Loucy (cell line): Measurements from ENCODE around the gene MBLAC1.

Source experiments
- H2AFZ ChIP-seq: fragments of 200-600 bp; sonication (generic); 2 replicates; pipeline ENCODE4 v1.6.0; 2016; ENCODE audit warnings: antibody characterized with exemption, mild to moderate bottlenecking, low read length, moderate library complexity
- H3F3A ChIP-seq: fragments of 200-600 bp; 2 replicates; pipeline ENCODE4 v1.6.0; 2016; ENCODE audit warnings: antibody characterized with exemption, low read depth, mild to moderate bottlenecking
- H3K27me3 ChIP-seq: fragments of 200-600 bp; sonication (generic); 2 replicates; pipeline ENCODE4 v1.6.1; 2014; ENCODE audit warnings: low read length, mild to moderate bottlenecking; ENCODE audit not compliant: insufficient read depth, poor library complexity, severe bottlenecking
- H3K36me3 ChIP-seq: fragments of 200-600 bp; sonication (generic); 2 replicates; pipeline ENCODE4 v1.6.1; 2016; ENCODE audit warnings: low read length; ENCODE audit not compliant: insufficient read depth
- H3K4me1 ChIP-seq: fragments of 200-600 bp; sonication (generic); 2 replicates; pipeline ENCODE4 v1.5.1; 2014; ENCODE audit warnings: low read length, mild to moderate bottlenecking; ENCODE audit not compliant: insufficient read depth, poor library complexity, severe bottlenecking
- H3K4me2 ChIP-seq: fragments of 200-600 bp; sonication (generic); 2 replicates; pipeline ENCODE4 v1.6.0; 2014; ENCODE audit warnings: antibody characterized with exemption, low read length, low read depth, mild to moderate bottlenecking; ENCODE audit not compliant: poor library complexity, severe bottlenecking
- H3K4me3 ChIP-seq: fragments of 200-600 bp; sonication (generic); 2 replicates; pipeline ENCODE4 v1.5.1; 2014; ENCODE audit warnings: low read length, mild to moderate bottlenecking, mixed read lengths; ENCODE audit not compliant: poor library complexity, severe bottlenecking
- H3K79me2 ChIP-seq: fragments of 200-600 bp; sonication (generic); 2 replicates; pipeline ENCODE4 v1.6.1; 2014; ENCODE audit warnings: low read length; ENCODE audit not compliant: insufficient read depth
- H3K9ac ChIP-seq: fragments of 200-600 bp; sonication (generic); 2 replicates; pipeline ENCODE4 v1.6.0; 2014; ENCODE audit warnings: mild to moderate bottlenecking, low read depth, low read length, moderate library complexity; ENCODE audit not compliant: poor library complexity, severe bottlenecking
- H3K9me2 ChIP-seq: fragments of 200-600 bp; sonication (generic); replicated peaks from 2 replicates; pipeline ENCODE4 v1.6.1; 2016; ENCODE audit warnings: low read depth, low read length, mixed read lengths
- H3K9me3 ChIP-seq: fragments of 200-600 bp; sonication (generic); 2 replicates; pipeline ENCODE4 v1.6.1; 2014; ENCODE audit warnings: mild to moderate bottlenecking, antibody characterized with exemption, low read length, low read depth; ENCODE audit not compliant: insufficient read depth
- H4K20me1 ChIP-seq: fragments of 200-600 bp; sonication (generic); 2 replicates; pipeline ENCODE4 v1.6.0; 2014; ENCODE audit warnings: antibody characterized with exemption, low read length, mild to moderate bottlenecking; ENCODE audit not compliant: insufficient read depth, poor library complexity, severe bottlenecking
- EZH2phosphoT487 ChIP-seq: fragments of 200-600 bp; IDR thresholded peaks from 2 replicates; pipeline ENCODE4 v1.6.1; 2018; ENCODE audit warnings: antibody characterized with exemption, mild to moderate bottlenecking, moderate library complexity, borderline replicate concordance
- TF ChIP-seq, protein P1 (sequence below): fragments of 200-600 bp; sonication (generic); conservative IDR thresholded peaks from 2 replicates; pipeline ENCODE4 v1.5.1; 2014; ENCODE audit warnings: mild to moderate bottlenecking, antibody characterized with exemption, low read length

Gene MBLAC1

DNA sequence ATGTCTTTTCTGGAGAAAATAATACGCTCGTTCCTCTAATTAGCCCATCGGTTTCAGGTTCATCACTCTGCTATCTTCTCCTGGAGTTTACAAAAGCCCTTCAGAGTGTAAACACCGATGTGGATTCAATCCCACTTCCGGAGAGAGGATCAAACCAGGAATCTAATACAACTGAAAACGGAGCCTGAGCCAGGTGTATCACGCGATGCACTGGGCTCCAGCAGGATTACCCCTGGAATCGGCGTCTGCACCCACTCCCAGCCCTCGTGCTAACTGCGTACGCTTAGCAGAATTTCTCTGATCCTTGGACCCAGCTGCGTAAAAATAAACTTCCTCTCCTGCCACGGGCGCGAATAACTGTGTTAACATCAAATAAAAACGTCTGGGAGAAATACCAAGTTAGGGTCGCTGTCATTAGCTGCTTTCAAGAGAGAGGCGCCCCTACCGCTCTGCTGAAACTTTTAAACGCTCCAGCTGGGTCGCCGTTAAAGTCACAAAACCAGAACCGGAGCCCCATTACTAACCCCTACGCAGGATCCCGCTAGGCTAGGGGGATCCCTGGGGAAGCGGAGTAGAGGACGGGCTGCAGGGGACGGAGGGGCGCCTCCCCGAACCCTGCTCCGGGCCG lies 45.7 kb upstream of the MBLAC1 start:
- Histone ChIP-seq H3K27me3 (no peaks in the 10 kb centered on the region), H4K20me1 (peaks cover 44% of the 10 kb centered on the region), H3K79me2 (peaks cover 49% of the 10 kb centered on the region), H2AFZ (no peak overlapping the region), H3K4me1 (peaks cover 16% of the 10 kb centered on the region), H3K9me2 (no peaks in the 10 kb centered on the region), H3F3A (no peaks in the 10 kb centered on the region), H3K9me3 (no peaks in the 10 kb centered on the region), H3K36me3 (peaks cover 20% of the 10 kb centered on the region; the same call in 1 of the 2 replicates), H3K4me2 (peak overlapping the region; percentile 82), H3K9ac (peak overlapping the region; percentile 97), H3K4me3 (peak overlapping the region; percentile 95)
- TF ChIP-seq, protein P1, sequence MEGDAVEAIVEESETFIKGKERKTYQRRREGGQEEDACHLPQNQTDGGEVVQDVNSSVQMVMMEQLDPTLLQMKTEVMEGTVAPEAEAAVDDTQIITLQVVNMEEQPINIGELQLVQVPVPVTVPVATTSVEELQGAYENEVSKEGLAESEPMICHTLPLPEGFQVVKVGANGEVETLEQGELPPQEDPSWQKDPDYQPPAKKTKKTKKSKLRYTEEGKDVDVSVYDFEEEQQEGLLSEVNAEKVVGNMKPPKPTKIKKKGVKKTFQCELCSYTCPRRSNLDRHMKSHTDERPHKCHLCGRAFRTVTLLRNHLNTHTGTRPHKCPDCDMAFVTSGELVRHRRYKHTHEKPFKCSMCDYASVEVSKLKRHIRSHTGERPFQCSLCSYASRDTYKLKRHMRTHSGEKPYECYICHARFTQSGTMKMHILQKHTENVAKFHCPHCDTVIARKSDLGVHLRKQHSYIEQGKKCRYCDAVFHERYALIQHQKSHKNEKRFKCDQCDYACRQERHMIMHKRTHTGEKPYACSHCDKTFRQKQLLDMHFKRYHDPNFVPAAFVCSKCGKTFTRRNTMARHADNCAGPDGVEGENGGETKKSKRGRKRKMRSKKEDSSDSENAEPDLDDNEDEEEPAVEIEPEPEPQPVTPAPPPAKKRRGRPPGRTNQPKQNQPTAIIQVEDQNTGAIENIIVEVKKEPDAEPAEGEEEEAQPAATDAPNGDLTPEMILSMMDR: no peak
- TF ChIP-seq EZH2phosphoT487: no peak

- Histone ChIP-seq H3K79me2 (peaks cover 46% of the 10 kb centered on the region), H3K4me3 (peak within 1 kb of the TSS; percentile 95), H3K9me2 (no peaks in the 10 kb centered on the region), H3K36me3 (peaks cover 15% of the 10 kb centered on the region; the same call in 1 of the 2 replicates), H3K9me3 (no peaks in the 10 kb centered on the region), H3K4me2 (peak within 1 kb of the TSS; percentile 82), H4K20me1 (peaks cover 42% of the 10 kb centered on the region), H3K4me1 (peaks cover 16% of the 10 kb centered on the region), H3F3A (no peaks in the 10 kb centered on the region), H2AFZ (peak within 1 kb of the TSS; percentile 60), H3K9ac (peak within 1 kb of the TSS; percentile 97), H3K27me3 (no peaks in the 10 kb centered on the region)
- TF ChIP-seq, protein P1: peak; percentile 77
- no peak for TF ChIP-seq EZH2phosphoT487
These were observed 45.1 kb upstream of the MBLAC1 start, which contains the start of gene ZNF3 for GRCh38 chr7:100081535-100082102. TSS of gene ZNF3 (minus strand) at chr7:100081723. CDS start at chr7:100077357, 4,366 bp downstream.

- Histone ChIP-seq H4K20me1 (peaks cover 31% of the 10 kb centered on the region), H3K9me2 (no peaks in the 10 kb centered on the region), H3K9me3 (no peaks in the 10 kb centered on the region), H3K4me1 (peaks cover 17% of the 10 kb centered on the region), H3K9ac (no peak overlapping the region), H3K79me2 (peaks cover 37% of the 10 kb centered on the region), H2AFZ (no peak overlapping the region), H3K36me3 (0 out of 2 replicates have a peak, but pooled peaks cover 8% of the 10 kb centered on the region), H3K4me3 (no peak overlapping the region), H3K27me3 (no peaks in the 10 kb centered on the region), H3K4me2 (no peak overlapping the region), H3F3A (no peaks in the 10 kb centered on the region)
- TF ChIP-seq, protein P1: no peak
- TF ChIP-seq EZH2phosphoT487: no peak
These were observed 43.8 kb upstream of the MBLAC1 start for GRCh38 chr7:100082978-100083377.
